ENCODE results near the gene DISP2.

Gene DISP2

DNA sequence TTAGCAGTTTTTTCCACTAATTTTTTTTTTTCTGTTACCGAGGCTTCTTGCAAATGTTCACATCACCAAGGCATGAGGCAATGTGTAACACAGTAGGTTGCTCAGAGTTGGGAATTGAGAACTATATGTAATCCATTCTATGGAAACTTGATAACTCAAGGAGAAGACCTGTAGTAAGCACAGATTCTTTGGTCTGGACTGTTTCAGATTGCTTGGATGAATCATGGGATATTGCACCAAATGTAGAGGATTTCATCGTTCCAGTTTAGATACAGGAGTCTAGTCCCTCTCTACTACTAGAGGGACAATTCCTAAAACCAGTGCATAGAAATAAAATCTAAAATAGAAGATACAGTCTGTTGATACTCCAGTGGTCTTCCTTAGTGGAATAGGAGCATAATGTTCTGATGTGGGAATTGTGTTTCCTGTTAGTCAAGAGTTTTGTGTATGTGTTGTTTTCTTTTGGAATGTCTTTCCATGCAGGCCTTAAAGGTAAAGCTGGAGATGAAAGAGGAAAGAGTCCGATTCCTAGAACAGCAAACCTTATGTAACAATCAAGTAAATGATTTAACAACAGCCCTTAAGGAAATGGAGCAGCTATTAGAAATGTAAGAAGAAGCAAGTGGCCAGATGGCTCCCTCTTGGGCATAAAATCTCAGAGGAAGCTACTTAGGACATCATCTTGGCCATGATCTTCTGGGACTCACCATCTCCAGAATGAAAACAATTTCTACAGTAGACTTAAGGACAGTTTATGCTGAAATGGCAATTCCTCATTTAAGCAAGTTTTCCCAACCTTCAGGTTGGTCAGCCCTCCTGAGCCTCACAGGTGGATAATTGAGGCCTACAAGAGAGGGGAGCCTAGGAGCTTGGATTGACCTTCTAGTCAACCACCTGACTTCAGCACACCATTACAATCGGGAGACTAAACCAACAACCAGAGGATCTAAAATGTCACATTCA lies 35.2 kb downstream of the DISP2 start:
- no peak for DNase-seq

DNA sequence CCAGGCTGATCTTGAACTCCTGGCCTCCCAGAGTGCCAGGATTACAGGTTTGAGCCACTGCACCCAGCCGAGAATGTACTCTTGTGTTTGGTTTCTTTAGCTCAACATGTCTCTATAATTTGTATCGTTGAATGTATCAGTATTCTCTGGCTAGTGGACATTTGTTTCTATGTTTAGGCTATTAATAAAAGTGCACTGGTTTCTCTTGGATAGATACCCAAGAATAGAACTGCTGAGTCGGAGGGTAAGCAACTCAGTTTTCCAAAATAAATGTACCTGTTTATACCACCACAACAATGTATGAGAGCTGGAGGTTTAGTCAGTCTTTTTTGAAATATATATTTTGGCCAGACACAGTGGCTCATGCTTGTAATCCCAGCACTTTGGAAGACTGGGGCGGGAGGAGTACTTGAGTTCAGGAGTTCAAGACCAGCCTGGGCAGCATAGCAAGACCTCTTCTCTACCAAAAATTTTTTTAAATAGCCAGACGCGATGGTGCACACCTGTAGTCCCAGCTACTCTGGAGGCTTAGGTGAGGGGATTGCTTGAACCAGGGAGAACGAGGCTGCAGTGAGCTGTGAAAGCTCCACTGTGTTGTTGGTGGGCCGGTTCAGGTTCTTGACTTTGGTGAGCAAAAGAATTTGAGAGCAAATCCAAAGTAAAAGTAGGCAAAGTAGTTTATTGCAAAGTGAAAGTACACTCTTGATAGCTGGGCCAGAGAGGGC lies 39.8 kb downstream of the DISP2 start:
- DNase-seq = no peak

GRCh38 chr15:40398413-40398873 lies 40.4 kb downstream of the DISP2 start:
- DNase-seq = no peak

DNA sequence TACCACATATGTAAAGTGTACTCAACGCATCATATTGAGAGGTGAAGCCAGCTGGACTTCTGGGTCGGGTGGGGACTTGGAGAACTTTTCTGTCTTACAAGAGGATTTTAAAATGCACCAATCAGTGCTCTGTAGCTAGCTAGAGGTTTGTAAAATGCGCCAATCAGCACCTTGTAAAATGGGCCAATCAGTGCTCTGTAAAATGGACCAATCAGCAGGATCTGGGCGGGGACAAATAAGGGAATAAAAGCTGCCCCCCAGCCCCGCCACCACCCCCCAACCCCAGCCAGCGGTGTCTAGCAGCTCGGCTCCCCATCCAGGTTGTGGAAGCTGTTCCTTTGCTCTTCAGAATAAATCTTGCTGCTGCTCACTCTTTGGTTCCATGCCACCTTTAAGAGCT lies 41.4 kb downstream of the DISP2 start:
- no peak for DNase-seq

GRCh38 chr15:40405501-40406381 lies 47.7 kb downstream of the DISP2 start, which contains the start of gene IVD:
IVD (plus strand) TSS chr15:40405795; CDS start chr15:40405828, 33 bp downstream.
- peak; percentile 89 for DNase-seq

DNA sequence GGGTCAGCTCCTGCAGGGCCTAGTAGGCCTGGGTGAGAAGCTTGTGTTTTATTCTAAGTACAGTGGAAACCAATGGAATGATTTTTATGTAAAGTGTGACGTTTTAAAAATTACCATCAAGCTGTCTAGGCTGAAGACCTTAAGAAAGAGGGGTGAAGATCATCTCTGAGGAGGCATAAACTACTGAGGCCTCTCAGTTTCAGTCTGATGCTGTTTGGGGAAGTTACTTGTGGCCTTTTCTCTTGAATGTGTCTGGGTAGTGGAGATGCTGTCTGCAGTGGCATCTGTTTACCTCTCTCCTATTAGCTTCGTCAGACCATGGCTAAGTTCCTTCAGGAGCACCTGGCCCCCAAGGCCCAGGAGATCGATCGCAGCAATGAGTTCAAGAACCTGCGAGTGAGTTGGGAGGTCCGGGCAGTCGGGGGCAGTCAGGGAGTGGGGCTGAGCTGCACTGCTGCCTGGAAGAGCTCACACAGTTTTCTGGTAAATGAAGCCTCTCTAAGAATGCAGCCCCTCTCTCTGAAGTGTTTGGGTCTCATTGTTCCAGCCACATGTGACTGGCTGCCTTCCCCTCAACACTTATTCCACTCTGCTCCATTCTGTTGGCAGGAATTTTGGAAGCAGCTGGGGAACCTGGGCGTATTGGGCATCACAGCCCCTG lies 49.4 kb downstream of the DISP2 start:
- DNase-seq = no peak

DNA sequence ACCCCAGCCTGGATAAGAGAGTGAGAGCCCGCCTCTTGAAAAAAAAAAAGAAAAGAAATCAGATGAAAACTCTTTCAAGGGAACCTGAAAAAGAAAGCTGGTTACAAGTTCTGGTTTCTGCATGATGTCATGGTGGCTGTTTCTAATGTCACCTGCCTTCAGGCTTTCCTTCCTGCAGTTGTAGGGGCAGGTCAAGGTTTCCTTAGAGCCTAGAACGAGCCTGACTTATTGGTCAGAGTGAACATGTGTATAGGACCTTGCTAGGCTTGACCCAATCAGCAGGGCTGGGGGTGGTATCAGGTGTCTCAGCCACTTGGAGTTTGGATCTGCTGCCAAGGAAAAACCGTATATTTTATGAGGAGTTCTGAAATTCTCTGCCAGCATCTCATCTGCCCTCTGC lies 51.3 kb downstream of the DISP2 start:
- DNase-seq = no peak

GRCh38 chr15:40410476-40410875 lies 52.5 kb downstream of the DISP2 start:
- no peak for DNase-seq

GRCh38 chr15:40412095-40412759 lies 54.2 kb downstream of the DISP2 start:
- DNase-seq = no peak

GRCh38 chr15:40413036-40413435 lies 55.0 kb downstream of the DISP2 start:
- DNase-seq = no peak

- no peak for DNase-seq
Measured at GRCh38 chr15:40414816-40415215, 56.8 kb downstream of the DISP2 start.

GRCh38 chr15:40415226-40415625 lies 57.2 kb downstream of the DISP2 start:
- no peak for DNase-seq

GRCh38 chr15:40416056-40416455 lies 58.0 kb downstream of the DISP2 start:
- DNase-seq = no peak

- no peak for DNase-seq
Measured at GRCh38 chr15:40418126-40418525, 60.1 kb downstream of the DISP2 start.

DNA sequence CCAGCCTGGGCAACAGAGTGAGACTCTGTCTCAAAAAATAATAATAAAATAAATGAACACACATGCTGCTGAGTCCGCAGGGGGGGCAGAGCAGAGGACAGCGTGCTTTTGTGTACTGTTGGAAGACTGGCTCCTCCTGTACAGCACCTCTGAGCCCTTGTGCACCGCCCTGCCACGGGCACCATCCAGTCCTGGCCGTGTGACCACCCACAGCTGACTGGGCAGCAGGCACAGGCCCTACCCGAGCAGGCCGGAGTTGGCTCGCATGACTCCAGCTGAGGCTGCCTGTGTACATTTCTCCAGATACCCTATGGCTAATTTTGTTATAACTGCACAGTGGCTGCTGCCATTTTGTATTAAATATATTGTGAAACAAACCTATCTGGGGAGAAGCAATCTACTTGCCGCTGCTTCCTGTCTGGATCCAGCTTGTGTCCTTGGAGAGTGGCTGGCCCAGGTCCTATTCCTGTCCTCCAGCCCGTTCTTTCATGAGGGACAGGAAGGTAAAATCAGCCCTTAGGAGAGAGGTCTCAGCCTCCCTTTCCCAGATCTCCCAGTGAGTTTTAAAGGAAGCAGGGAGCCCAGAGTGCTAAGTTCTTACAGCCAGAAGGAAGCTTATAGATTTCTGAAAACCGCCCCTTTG lies 62.2 kb downstream of the DISP2 start:
- no peak for DNase-seq

- DNase-seq = no peak
Measured at GRCh38 chr15:40420793-40421192, 62.8 kb downstream of the DISP2 start.

- DNase-seq = peak; percentile 65
Measured at GRCh38 chr15:40421246-40422157, 63.5 kb downstream of the DISP2 start.

GRCh38 chr15:40424483-40425115 lies 66.6 kb downstream of the DISP2 start:
- DNase-seq = no peak

- no peak for DNase-seq
Measured at GRCh38 chr15:40425681-40426080, 67.7 kb downstream of the DISP2 start.

DNA sequence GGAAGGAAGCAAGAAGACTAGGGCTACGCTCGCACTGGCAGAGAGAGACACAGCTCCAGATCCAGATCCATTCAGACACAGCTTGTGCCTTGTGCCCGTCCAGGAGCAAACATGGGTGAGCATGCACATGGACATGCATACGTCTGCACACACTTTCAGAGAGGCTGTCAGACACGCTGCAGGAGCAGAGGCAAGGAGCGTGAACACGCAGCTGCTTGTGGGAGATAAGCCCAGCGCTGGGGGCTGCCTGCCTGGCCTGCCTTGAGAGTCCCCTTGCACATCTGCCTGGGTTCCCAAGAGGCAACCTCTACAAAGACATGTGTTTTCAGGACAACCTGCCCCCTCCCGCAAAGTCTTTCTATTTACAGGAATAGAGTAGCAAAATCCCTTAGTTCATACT lies 69.2 kb downstream of the DISP2 start:
- DNase-seq = no peak
